Measurements from ENCODE around the gene NCKAP5.

NCKAP5 gene

GRCh38 chr2:132627536-132627935 is 940.7 kb downstream of the NCKAP5 start:
- Histone ChIP-seq H3K36me3 (ENCODE audit: insufficient read depth, low read length) (no peaks in the 10 kb centered on the region), H3F3A (ENCODE audit: insufficient read depth, low read length) (no peaks in the 10 kb centered on the region), H3K4me1 (ENCODE audit: insufficient read depth, low read length, severe bottlenecking) (no peaks in the 10 kb centered on the region), H3K79me2 (ENCODE audit: insufficient read depth, low read length) (no peaks in the 10 kb centered on the region), H3K4me2 (ENCODE audit: low read length) (no peak overlapping the region), H3K4me3 (ENCODE audit: low read depth, low read length, poor library complexity, severe bottlenecking) (no peak overlapping the region), H3K9ac (ENCODE audit: low read length) (no peak overlapping the region), H4K20me1 (ENCODE audit: insufficient read depth, low read length) (no peaks in the 10 kb centered on the region), H3K27me3 (ENCODE audit: insufficient read depth, low read length) (no peaks in the 10 kb centered on the region), H2AFZ (ENCODE audit: low read length) (no peak overlapping the region), H3K9me2 (ENCODE audit: low read depth, low read length) (no peaks in the 10 kb centered on the region), H3K27ac (ENCODE audit: low read depth, low read length, poor library complexity, severe bottlenecking) (no peak overlapping the region), H3K9me3 (ENCODE audit: low read length) (no peaks in the 10 kb centered on the region)
- TF ChIP-seq CTCF (IDR thresholded peaks at IDR 0.05; ENCODE audit: low read length) (no peak), EZH2 (IDR thresholded peaks at IDR 0.05; ENCODE audit: borderline replicate concordance, low read length) (no peak)

GRCh38 chr2:132623096-132623839 is 945.0 kb downstream of the NCKAP5 start:
- Histone ChIP-seq H3K9me2 (ENCODE audit: low read depth, low read length) (no peaks in the 10 kb centered on the region), H4K20me1 (ENCODE audit: insufficient read depth, low read length) (no peaks in the 10 kb centered on the region), H3K4me2 (ENCODE audit: low read length) (no peak overlapping the region), H3K27me3 (ENCODE audit: insufficient read depth, low read length) (no peaks in the 10 kb centered on the region; the same call in 1 of the 2 replicates), H3K4me3 (ENCODE audit: low read depth, low read length, poor library complexity, severe bottlenecking) (no peak overlapping the region), H3K9me3 (ENCODE audit: low read length) (no peaks in the 10 kb centered on the region), H3F3A (ENCODE audit: insufficient read depth, low read length) (no peaks in the 10 kb centered on the region), H3K4me1 (ENCODE audit: insufficient read depth, low read length, severe bottlenecking) (no peaks in the 10 kb centered on the region), H3K27ac (ENCODE audit: low read depth, low read length, poor library complexity, severe bottlenecking) (no peak overlapping the region), H3K79me2 (ENCODE audit: insufficient read depth, low read length) (no peaks in the 10 kb centered on the region), H3K36me3 (ENCODE audit: insufficient read depth, low read length) (no peaks in the 10 kb centered on the region), H3K9ac (ENCODE audit: low read length) (no peak overlapping the region), H2AFZ (ENCODE audit: low read length) (no peak overlapping the region)
- TF ChIP-seq EZH2 (IDR thresholded peaks at IDR 0.05; ENCODE audit: borderline replicate concordance, low read length) = no peak
- TF ChIP-seq CTCF (IDR thresholded peaks at IDR 0.05; ENCODE audit: low read length) = no peak
